ENCODE data around the gene NLRP3.

The NLRP3 gene

GRCh38 chr1:247437551-247438505 lies 21.9 kb downstream of the NLRP3 start:
- no peaks in the 10 kb centered on the region for H3K9me3 Mint-ChIP-seq
- H3K27ac Mint-ChIP-seq = no peak overlapping the region
- H3K4me1 Mint-ChIP-seq (ENCODE audit: low read depth) = peaks cover 1% of the 10 kb centered on the region
- no peak overlapping the region for H3K4me3 Mint-ChIP-seq
- H3K36me3 Mint-ChIP-seq (ENCODE audit: low read depth) = no peaks in the 10 kb centered on the region
- no peaks in the 10 kb centered on the region for H3K27me3 Mint-ChIP-seq (ENCODE audit: low read depth)
- DNase-seq (ENCODE audit: low spot score) = no peak

- DNase-seq (ENCODE audit: low spot score) = no peak
- Mint-ChIP-seq H3K27me3 (ENCODE audit: low read depth) (no peaks in the 10 kb centered on the region), H3K9me3 (no peaks in the 10 kb centered on the region), H3K4me3 (no peak overlapping the region), H3K4me1 (ENCODE audit: low read depth) (peaks cover 1% of the 10 kb centered on the region), H3K36me3 (ENCODE audit: low read depth) (no peaks in the 10 kb centered on the region), H3K27ac (no peak overlapping the region)
Observed at GRCh38 chr1:247440001-247440620, 24.1 kb downstream of the NLRP3 start.

- Mint-ChIP-seq H3K27me3 (ENCODE audit: low read depth) (no peaks in the 10 kb centered on the region), H3K4me3 (no peak overlapping the region), H3K9me3 (no peaks in the 10 kb centered on the region), H3K27ac (no peak overlapping the region), H3K36me3 (ENCODE audit: low read depth) (no peaks in the 10 kb centered on the region), H3K4me1 (ENCODE audit: low read depth) (no peaks in the 10 kb centered on the region)
- no peak for DNase-seq (ENCODE audit: low spot score)
Observed at GRCh38 chr1:247441606-247442005, 25.6 kb downstream of the NLRP3 start.

GRCh38 chr1:247442164-247442563 lies 26.2 kb downstream of the NLRP3 start:
- no peak for DNase-seq (ENCODE audit: low spot score)
- Mint-ChIP-seq H3K9me3 (no peaks in the 10 kb centered on the region), H3K27ac (no peak overlapping the region), H3K36me3 (ENCODE audit: low read depth) (no peaks in the 10 kb centered on the region), H3K4me3 (no peak overlapping the region), H3K27me3 (ENCODE audit: low read depth) (no peaks in the 10 kb centered on the region), H3K4me1 (ENCODE audit: low read depth) (no peaks in the 10 kb centered on the region)

GRCh38 chr1:247443641-247444040 lies 27.7 kb downstream of the NLRP3 start:
- DNase-seq (ENCODE audit: low spot score) = no peak
- H3K4me3 Mint-ChIP-seq = no peak overlapping the region
- no peak overlapping the region for H3K27ac Mint-ChIP-seq
- H3K9me3 Mint-ChIP-seq = no peaks in the 10 kb centered on the region
- H3K4me1 Mint-ChIP-seq (ENCODE audit: low read depth) = no peaks in the 10 kb centered on the region
- H3K36me3 Mint-ChIP-seq (ENCODE audit: low read depth) = no peaks in the 10 kb centered on the region
- no peaks in the 10 kb centered on the region for H3K27me3 Mint-ChIP-seq (ENCODE audit: low read depth)

- no peak for DNase-seq (ENCODE audit: low spot score)
- H3K36me3 Mint-ChIP-seq (ENCODE audit: low read depth) = no peaks in the 10 kb centered on the region
- H3K27ac Mint-ChIP-seq = no peak overlapping the region
- no peaks in the 10 kb centered on the region for H3K4me1 Mint-ChIP-seq (ENCODE audit: low read depth)
- no peaks in the 10 kb centered on the region for H3K27me3 Mint-ChIP-seq (ENCODE audit: low read depth)
- H3K9me3 Mint-ChIP-seq = no peaks in the 10 kb centered on the region
- H3K4me3 Mint-ChIP-seq = no peak overlapping the region
Observed at GRCh38 chr1:247444571-247444970, 28.6 kb downstream of the NLRP3 start.

- H3K36me3 Mint-ChIP-seq (ENCODE audit: low read depth) = no peaks in the 10 kb centered on the region
Observed at GRCh38 chr1:247445526-247446356, 29.8 kb downstream of the NLRP3 start.

GRCh38 chr1:247447162-247447909 lies 31.4 kb downstream of the NLRP3 start:
- no peaks in the 10 kb centered on the region for H3K9me3 Mint-ChIP-seq
- no peak overlapping the region for H3K27ac Mint-ChIP-seq
- no peak overlapping the region for H3K4me3 Mint-ChIP-seq
- H3K36me3 Mint-ChIP-seq (ENCODE audit: low read depth) = no peaks in the 10 kb centered on the region
- no peaks in the 10 kb centered on the region for H3K27me3 Mint-ChIP-seq (ENCODE audit: low read depth)
- no peak for DNase-seq (ENCODE audit: low spot score)
- no peaks in the 10 kb centered on the region for H3K4me1 Mint-ChIP-seq (ENCODE audit: low read depth)

More at GRCh38 chr1:247445526-247446356, 29.8 kb downstream of the NLRP3 start:
- no peak for DNase-seq (ENCODE audit: low spot score)
- no peak overlapping the region for H3K4me3 Mint-ChIP-seq
- no peaks in the 10 kb centered on the region for H3K4me1 Mint-ChIP-seq (ENCODE audit: low read depth)
- H3K9me3 Mint-ChIP-seq = no peaks in the 10 kb centered on the region
- no peak overlapping the region for H3K27ac Mint-ChIP-seq
- no peaks in the 10 kb centered on the region for H3K27me3 Mint-ChIP-seq (ENCODE audit: low read depth)

- Mint-ChIP-seq H3K9me3 (no peaks in the 10 kb centered on the region), H3K36me3 (ENCODE audit: low read depth) (no peaks in the 10 kb centered on the region), H3K4me1 (ENCODE audit: low read depth) (no peaks in the 10 kb centered on the region), H3K27me3 (ENCODE audit: low read depth) (no peaks in the 10 kb centered on the region), H3K27ac (no peak overlapping the region), H3K4me3 (no peak overlapping the region)
- DNase-seq (ENCODE audit: low spot score) = no peak
Observed at GRCh38 chr1:247448107-247448791, 32.3 kb downstream of the NLRP3 start.

- H3K27me3 Mint-ChIP-seq (ENCODE audit: low read depth) = peaks cover 5% of the 10 kb centered on the region
- no peak overlapping the region for H3K27ac Mint-ChIP-seq
- H3K36me3 Mint-ChIP-seq (ENCODE audit: low read depth) = no peaks in the 10 kb centered on the region
- no peaks in the 10 kb centered on the region for H3K9me3 Mint-ChIP-seq
- H3K4me3 Mint-ChIP-seq = no peak overlapping the region
- DNase-seq (ENCODE audit: low spot score) = no peak
- no peaks in the 10 kb centered on the region for H3K4me1 Mint-ChIP-seq (ENCODE audit: low read depth)
Observed at GRCh38 chr1:247451388-247452010, 35.5 kb downstream of the NLRP3 start.

- Mint-ChIP-seq H3K4me1 (ENCODE audit: low read depth) (no peaks in the 10 kb centered on the region), H3K27me3 (ENCODE audit: low read depth) (peaks cover 5% of the 10 kb centered on the region), H3K27ac (no peak overlapping the region), H3K36me3 (ENCODE audit: low read depth) (no peaks in the 10 kb centered on the region), H3K4me3 (no peak overlapping the region), H3K9me3 (no peaks in the 10 kb centered on the region)
- no peak for DNase-seq (ENCODE audit: low spot score)
Observed at GRCh38 chr1:247452447-247453039, 36.6 kb downstream of the NLRP3 start.

- Mint-ChIP-seq H3K9me3 (no peaks in the 10 kb centered on the region), H3K36me3 (ENCODE audit: low read depth) (no peaks in the 10 kb centered on the region), H3K4me1 (ENCODE audit: low read depth) (no peaks in the 10 kb centered on the region), H3K27me3 (ENCODE audit: low read depth) (peaks cover 5% of the 10 kb centered on the region), H3K4me3 (no peak overlapping the region), H3K27ac (no peak overlapping the region)
- no peak for DNase-seq (ENCODE audit: low spot score)
Observed at GRCh38 chr1:247453245-247453644, 37.3 kb downstream of the NLRP3 start.
